ENCODE results near the gene CTNNA3.

DNA sequence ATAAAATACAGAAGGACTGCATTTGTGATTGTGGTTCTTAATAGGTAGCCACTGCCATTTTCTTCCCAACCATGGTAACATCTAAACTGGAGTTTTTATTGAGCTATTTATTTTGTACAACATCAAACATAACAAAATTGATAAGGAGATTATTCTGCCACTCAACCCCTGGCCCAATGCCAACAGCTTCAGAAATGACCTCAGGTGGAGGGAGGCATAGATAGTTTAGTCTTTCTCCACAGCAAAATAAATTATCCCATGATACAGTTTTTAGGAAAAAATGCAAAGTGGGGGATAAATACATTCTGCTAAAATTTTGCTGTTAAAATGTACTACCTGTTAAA, 712.5 kb downstream of the CTNNA3 start:
- TF ChIP-seq, protein P1, sequence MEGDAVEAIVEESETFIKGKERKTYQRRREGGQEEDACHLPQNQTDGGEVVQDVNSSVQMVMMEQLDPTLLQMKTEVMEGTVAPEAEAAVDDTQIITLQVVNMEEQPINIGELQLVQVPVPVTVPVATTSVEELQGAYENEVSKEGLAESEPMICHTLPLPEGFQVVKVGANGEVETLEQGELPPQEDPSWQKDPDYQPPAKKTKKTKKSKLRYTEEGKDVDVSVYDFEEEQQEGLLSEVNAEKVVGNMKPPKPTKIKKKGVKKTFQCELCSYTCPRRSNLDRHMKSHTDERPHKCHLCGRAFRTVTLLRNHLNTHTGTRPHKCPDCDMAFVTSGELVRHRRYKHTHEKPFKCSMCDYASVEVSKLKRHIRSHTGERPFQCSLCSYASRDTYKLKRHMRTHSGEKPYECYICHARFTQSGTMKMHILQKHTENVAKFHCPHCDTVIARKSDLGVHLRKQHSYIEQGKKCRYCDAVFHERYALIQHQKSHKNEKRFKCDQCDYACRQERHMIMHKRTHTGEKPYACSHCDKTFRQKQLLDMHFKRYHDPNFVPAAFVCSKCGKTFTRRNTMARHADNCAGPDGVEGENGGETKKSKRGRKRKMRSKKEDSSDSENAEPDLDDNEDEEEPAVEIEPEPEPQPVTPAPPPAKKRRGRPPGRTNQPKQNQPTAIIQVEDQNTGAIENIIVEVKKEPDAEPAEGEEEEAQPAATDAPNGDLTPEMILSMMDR (conservative IDR thresholded peaks at IDR 0.05; ENCODE audit: low read depth, low read length): no peak
- TF ChIP-seq MXI1 (IDR thresholded peaks at IDR 0.05; ENCODE audit: borderline replicate concordance, low read depth, low read length) (no peak), MAZ (IDR thresholded peaks at IDR 0.05; ENCODE audit: borderline replicate concordance, low read depth, low read length) (no peak), RAD21 (IDR thresholded peaks at IDR 0.05; ENCODE audit: low read length) (no peak), RCOR1 (IDR thresholded peaks at IDR 0.05; ENCODE audit: insufficient replicate concordance, low read length) (no peak), MAFK (IDR thresholded peaks at IDR 0.05; ENCODE audit: low read depth, low read length) (no peak)
